OCI-LY1 (cell line): ENCODE results near the gene TBC1D3I.
"Not testable (repeated sequence)": the region's sequence is repeated elsewhere in the genome, so short reads cannot be mapped to it uniquely, and the experiment has no call there.

ENCODE experiments used
- CTCF ChIP-seq: fragments of 200-600 bp; sonication (generic), shearing (Covaris generic); IDR thresholded peaks from 2 replicates; pipeline ENCODE4 v1.5.1; 2017; ENCODE audit warnings: mild to moderate bottlenecking, antibody characterized with exemption, low read length, moderate library complexity, mixed read lengths
- EZH2 ChIP-seq: fragments of 200-600 bp; sonication (generic), shearing (Covaris generic); IDR thresholded peaks from 2 replicates; pipeline ENCODE4 v1.8.0; 2017; ENCODE audit warnings: borderline replicate concordance, mixed run types, mild to moderate bottlenecking, antibody characterized with exemption, low read length, moderate library complexity, mixed read lengths

GRCh38 chr17:36207383-36207782, 57.0 kb downstream of the TBC1D3I start:
- TF ChIP-seq CTCF, EZH2: not testable (repeated sequence)
